ENCODE results near the gene B3GNT7.

DNA sequence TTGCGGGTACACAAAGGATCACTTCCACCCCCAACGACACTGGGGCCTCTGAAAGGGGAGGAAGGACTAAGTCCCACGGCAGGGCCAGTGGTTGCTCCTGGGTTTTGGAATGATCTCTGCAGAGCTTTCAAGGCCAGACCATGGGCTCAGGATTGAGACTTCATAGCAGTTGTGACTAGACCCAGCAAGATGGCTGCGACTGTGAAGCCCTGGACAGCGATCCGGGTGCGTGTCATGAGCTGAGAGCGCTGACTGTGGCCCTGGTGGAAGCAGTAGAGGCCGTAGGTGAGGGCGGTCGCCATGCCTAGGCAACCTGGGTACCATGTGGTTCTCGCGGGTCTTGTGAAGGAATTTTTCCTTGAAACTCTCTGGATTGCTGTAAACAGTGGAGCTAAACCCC is 41.4 kb downstream of the B3GNT7 start:
- TF ChIP-seq POLR2A (IDR thresholded peaks at IDR 0.05; ENCODE audit: low read depth, low read length) (no peak), POLR2AphosphoS5 (IDR thresholded peaks at IDR 0.05; ENCODE audit: low read depth, low read length) (no peak)
